Thoracic aorta (tissue), 2 donors: Measurements from ENCODE around the gene TCF15. TPM values are rescaled to one million over a fixed set of nuclear protein-coding genes. Genes with fewer than 3 reads are reported as not detected.

Experiments
- ATAC-seq: fragments of 150-250 bp; one replicate; pipeline ENCODE4 v1.8.0; 2017; ENCODE audit warnings: low read depth; ENCODE audit not compliant: insufficient number of reproducible peaks, low FRiP score
- DNase-seq: peaks from one replicate; pipeline ENCODE4 v3.0.0-alpha.2; 2020; ENCODE audit warnings: low spot score
- H3K27ac ChIP-seq, 2 donors: fragments of 200-600 bp; sonication (generic); 1 replicate in 1 of 2; 2 replicates in 1 of 2; pipeline ENCODE4 v1.5.1; 2016; ENCODE audit warnings: mild to moderate bottlenecking in 2 of 2, moderate library complexity in 2 of 2
- H3K27me3 ChIP-seq: fragments of 200-600 bp; sonication (generic); replicated peaks from 2 replicates; pipeline ENCODE4 v1.6.0; 2016; ENCODE audit warnings: mild to moderate bottlenecking; ENCODE audit not compliant: insufficient read depth
- H3K36me3 ChIP-seq: fragments of 200-600 bp; sonication (generic); one replicate; pipeline ENCODE4 v1.5.1; 2016
- H3K4me1 ChIP-seq, 2 donors: fragments of 200-600 bp; sonication (generic); 1 replicate in 1 of 2; 2 replicates in 1 of 2; pipeline versions ENCODE4 v1.5.1 to v1.6.0; 2016; ENCODE audit warnings: low read depth in 2 of 2, mild to moderate bottlenecking in 1 of 2; ENCODE audit not compliant: control insufficient read depth in 1 of 2
- H3K4me3 ChIP-seq: fragments of 200-600 bp; sonication (generic); 2 replicates; pipeline ENCODE4 v1.5.1; 2016; ENCODE audit warnings: mild to moderate bottlenecking
- H3K9me3 ChIP-seq: fragments of 200-600 bp; sonication (generic); 2 replicates; pipeline ENCODE4 v1.5.1; 2016
- CTCF ChIP-seq: fragments of 200-600 bp; sonication (generic); IDR thresholded peaks from one replicate; pipeline ENCODE4 v1.5.1; 2019; ENCODE audit warnings: antibody characterized with exemption
- total RNA-seq, 2 donors: library from RNA; depleted of rRNA; stranded (reverse); fragments of >200 nt; gene quantifications; one replicate each; pipeline versions ENCODE4 v1.1.0 to v1.2.3, GENCODE V29; 2016

TCF15 gene
- total RNA-seq, 2 donors from 2014 or later = not detected

- ATAC-seq (no peak), DNase-seq (no peak)
- peak overlapping the region; percentile 32 for H3K4me3 ChIP-seq
- H3K9me3 ChIP-seq = no peaks in the 10 kb centered on the region
- H3K27ac ChIP-seq = no peak overlapping the region
- TF ChIP-seq CTCF = no peak
- H3K36me3 ChIP-seq = no peaks in the 10 kb centered on the region
- peaks cover 4% of the 10 kb centered on the region for H3K27me3 ChIP-seq
- peaks cover 5 to 11% of the 10 kb centered on the region in 2 donors for H3K4me1 ChIP-seq
Measured at GRCh38 chr20:571754-572441, 38.2 kb downstream of the TCF15 start.

GRCh38 chr20:568673-569415, 41.3 kb downstream of the TCF15 start:
- Histone ChIP-seq H3K4me3 (no peak overlapping the region), H3K36me3 (no peaks in the 10 kb centered on the region), H3K4me1 (peaks cover 5 to 11% of the 10 kb centered on the region in 2 donors), H3K27me3 (peaks cover 4% of the 10 kb centered on the region), H3K9me3 (no peaks in the 10 kb centered on the region), H3K27ac (no peak overlapping the region)
- TF ChIP-seq CTCF = no peak
- DNase-seq (no peak), ATAC-seq (no peak)

- no peak for ATAC-seq
- no peaks in the 10 kb centered on the region for H3K9me3 ChIP-seq
- H3K27ac ChIP-seq = no peak overlapping the region
- H3K27me3 ChIP-seq = peaks cover 4% of the 10 kb centered on the region
- no peak overlapping the region for H3K4me3 ChIP-seq
- DNase-seq = no peak
- TF ChIP-seq CTCF = no peak
- H3K4me1 ChIP-seq = peaks cover 5 to 11% of the 10 kb centered on the region in 2 donors
- no peaks in the 10 kb centered on the region for H3K36me3 ChIP-seq
Measured at GRCh38 chr20:568097-568652, 41.9 kb downstream of the TCF15 start.

GRCh38 chr20:564192-564591, 45.9 kb downstream of the TCF15 start:
- DNase-seq (no peak), ATAC-seq (no peak)
- H3K4me3 ChIP-seq = no peak overlapping the region
- peaks cover 4% of the 10 kb centered on the region for H3K27me3 ChIP-seq
- H3K36me3 ChIP-seq = no peaks in the 10 kb centered on the region
- H3K9me3 ChIP-seq = no peaks in the 10 kb centered on the region
- H3K27ac ChIP-seq = no peak overlapping the region
- H3K4me1 ChIP-seq = no peaks in the 10 kb centered on the region
- TF ChIP-seq CTCF = no peak

- Histone ChIP-seq H3K4me3 (no peak overlapping the region), H3K9me3 (no peaks in the 10 kb centered on the region), H3K27me3 (peaks cover 4% of the 10 kb centered on the region), H3K4me1 (no peaks in the 10 kb centered on the region), H3K27ac (no peak overlapping the region), H3K36me3 (no peaks in the 10 kb centered on the region)
- no peak for TF ChIP-seq CTCF
- no peak for ATAC-seq
- DNase-seq = no peak
Measured at GRCh38 chr20:563187-563586, 46.9 kb downstream of the TCF15 start.
